ENCODE measurements around the gene CRYBB3.

DNA sequence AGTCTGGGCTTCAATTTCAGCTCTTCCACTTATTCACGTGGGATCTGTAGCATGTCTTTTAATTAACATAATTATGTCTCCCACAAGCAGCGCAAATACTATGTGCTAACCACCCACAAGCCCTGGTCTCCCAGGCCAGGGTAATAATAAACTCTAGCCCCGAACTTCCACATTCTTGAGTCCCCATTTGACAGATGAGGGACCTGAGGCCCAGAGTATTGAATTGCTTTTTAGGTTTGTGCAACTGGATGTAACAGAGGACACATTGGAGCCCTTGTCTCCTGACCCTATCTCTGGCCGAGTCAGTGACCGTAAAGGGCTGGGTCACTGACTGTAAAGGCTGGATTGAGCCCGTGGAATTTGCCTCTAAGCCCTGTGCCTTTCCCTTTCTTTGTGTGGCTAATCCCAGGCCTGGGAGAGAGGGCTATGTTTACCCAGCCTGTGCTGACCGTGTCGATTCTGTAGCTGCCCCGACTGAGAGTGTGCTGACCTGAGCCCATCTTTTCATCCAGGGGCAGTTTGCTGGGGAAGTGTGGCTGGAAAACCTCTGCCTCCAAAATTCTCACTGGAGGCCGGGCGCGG, 23.7 kb downstream of the CRYBB3 start:
- TF ChIP-seq POLR2A (IDR thresholded peaks at IDR 0.05) (no peak), CTCF (IDR thresholded peaks at IDR 0.05) (no peak)

Measured in heart left ventricle (tissue), 13 donors.